HepG2 (cell line): ENCODE results near the gene NUBP2. TPM values are rescaled to one million over a fixed set of nuclear protein-coding genes. Genes with fewer than 3 reads are reported as not detected.
A peak's percentile ranks its signal among the peaks of the same experiment; 100 is the strongest.

ENCODE experiments used
- AKNA ChIP-seq: sonication (generic); formaldehyde crosslinking; IDR thresholded peaks from 2 replicates; pipeline ENCODE4 v1.4.0; 2020; ENCODE audit warnings: missing genetic modification reagents, borderline replicate concordance
- ELF4 ChIP-seq: sonication (generic); formaldehyde crosslinking; IDR thresholded peaks from 2 replicates; pipeline ENCODE4 v1.5.0; 2020; ENCODE audit warnings: missing genetic modification reagents, mild to moderate bottlenecking, moderate library complexity, borderline replicate concordance
- GABPA ChIP-seq, 2 experiments: IDR thresholded peaks; 2 replicates each; pipeline ENCODE4 v1.6.1; 2011 to 2016; ENCODE audit warnings: low read depth in 2 of 2, low read length in 1 of 2, missing biosample characterization in 1 of 2, missing genetic modification characterization in 1 of 2
- GTF2F1 ChIP-seq: fragments of 150-350 bp; IDR thresholded peaks from 2 replicates; pipeline ENCODE4 v1.6.1; 2014; ENCODE audit warnings: low read length
- NFAT5 ChIP-seq: sonication (generic); formaldehyde crosslinking; IDR thresholded peaks from 2 replicates; pipeline ENCODE4 v1.4.0; 2020; ENCODE audit warnings: missing genetic modification reagents
- TRIM24 ChIP-seq: sonication (generic); formaldehyde crosslinking; IDR thresholded peaks from 2 replicates; pipeline ENCODE4 v1.8.0; 2022; ENCODE audit warnings: mild to moderate bottlenecking, missing genetic modification reagents
- YY1 ChIP-seq: IDR thresholded peaks from 2 replicates; pipeline ENCODE4 v1.6.1; 2011; ENCODE audit warnings: low read length, low read depth, moderate library complexity, mild to moderate bottlenecking; ENCODE audit not compliant: insufficient read depth, insufficient replicate concordance
- ZBTB20 ChIP-seq: sonication (generic); formaldehyde crosslinking; IDR thresholded peaks from 2 replicates; pipeline ENCODE4 v1.8.1; 2023; ENCODE audit warnings: missing genetic modification reagents, low read depth, mild to moderate bottlenecking, borderline replicate concordance
- ZBTB42 ChIP-seq: sonication (generic); formaldehyde crosslinking; IDR thresholded peaks from 2 replicates; pipeline ENCODE4 v1.5.0; 2020; ENCODE audit warnings: mild to moderate bottlenecking, missing genetic modification reagents
- ZFP1 ChIP-seq: IDR thresholded peaks from 2 replicates; pipeline ENCODE4 v1.6.1; 2016
- ZNF33B ChIP-seq: sonication (generic); formaldehyde crosslinking; IDR thresholded peaks from 2 replicates; pipeline ENCODE4 v1.5.1; 2020; ENCODE audit warnings: mild to moderate bottlenecking, missing genetic modification reagents
- ZNF574 ChIP-seq: sonication (generic); formaldehyde crosslinking; IDR thresholded peaks from 2 replicates; pipeline ENCODE4 v1.4.0; 2020; ENCODE audit warnings: missing genetic modification reagents
- ZNF614 ChIP-seq: IDR thresholded peaks from 2 replicates; pipeline ENCODE4 v1.6.1; 2018; ENCODE audit warnings: missing biosample characterization, missing genetic modification reagents, inconsistent platforms, borderline replicate concordance
- polyA plus RNA-seq, 8 experiments: library from polyadenylated mRNA; depleted of rRNA in 3 of 8; stranded (reverse) in 7 of 8; unstranded in 1 of 8; fragments of >200 nt; fragmentation: Illumina TruSeq in 4 of 8; extraction: Trizol in 4 of 8; gene quantifications; 2 replicates each; pipeline versions ENCODE4 v1.2.1 to v1.2.3, GENCODE V29; 2011 to 2016; ENCODE audit warnings: low read depth in 4 of 8, missing spikeins in 1 of 8, mixed read lengths in 1 of 8; ENCODE audit not compliant: insufficient read depth in 1 of 8
- total RNA-seq, 5 experiments: library from RNA; depleted of rRNA; stranded (reverse); fragments of >200 nt; fragmentation: Illumina TruSeq; extraction: Trizol; gene quantifications; 2 replicates each; pipeline ENCODE4 v1.2.3, GENCODE V29; 2016; ENCODE audit warnings: low read depth in 1 of 5
- TF ChIP-seq, protein P1 (sequence below): sonication (generic); formaldehyde crosslinking; IDR thresholded peaks from 2 replicates; pipeline ENCODE4 v1.4.0; 2020; ENCODE audit warnings: missing genetic modification reagents

NUBP2 gene
- total and polyA plus RNA-seq, 2 of the 13 experiments (the other 11 are each of a cell fraction or from before 2014, with no cell fraction given): 25.7 to 61.5 TPM

DNA sequence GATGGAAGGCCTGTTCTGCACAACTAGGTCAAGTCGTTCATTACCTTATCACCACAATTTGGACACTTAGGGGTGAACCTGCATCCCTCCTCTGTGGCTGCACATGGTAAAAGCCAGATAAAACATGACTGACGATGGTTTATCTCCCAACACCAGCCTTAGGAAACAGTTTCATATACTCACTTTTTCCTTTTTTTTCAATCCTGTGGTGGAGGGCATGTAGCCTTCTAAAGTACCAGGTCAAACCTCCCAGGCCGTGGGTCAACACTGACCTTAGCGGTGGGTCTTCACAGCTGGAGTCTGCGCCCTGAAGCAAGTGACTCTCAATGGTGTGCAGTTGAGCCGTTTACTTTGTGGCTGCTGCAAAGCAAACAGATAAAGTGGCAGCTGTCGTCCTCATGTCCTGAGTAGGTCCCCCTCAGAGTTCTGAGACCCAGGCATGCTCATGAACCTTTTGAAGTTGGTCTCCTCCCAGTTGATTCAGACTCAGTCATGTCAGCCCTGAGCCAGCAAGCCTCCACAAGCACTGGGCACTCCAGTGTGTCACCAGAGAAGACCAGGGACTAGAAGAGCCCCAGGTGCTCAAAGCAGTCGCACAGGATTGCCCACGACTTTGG lies 50.2 kb downstream of the NUBP2 start (continued):
- TF ChIP-seq ZBTB20 (peak; percentile 73; the same call in 1 of the 2 replicates), ZFP1 (CRISPR knock-in tag) (peak; percentile 67; the same call in 1 of the 2 replicates), ELF4 (no peak), AKNA (CRISPR knock-in tag) (no peak), YY1 (peak; percentile 32), GTF2F1 (no peak), ZNF574 (CRISPR knock-in tag) (peak; percentile 55), ZNF33B (CRISPR knock-in tag) (no peak), NFAT5 (CRISPR knock-in tag) (no peak), ZBTB42 (CRISPR knock-in tag) (no peak), GABPA (IDR thresholded peaks at IDR 0.05; ENCODE audit: low read depth, low read length) (no peak), GABPA (CRISPR knock-in tag; IDR thresholded peaks at IDR 0.05; ENCODE audit: low read depth) (0 out of 2 replicates have a peak, but pooled peaks have one; percentile 20), ZNF614 (CRISPR knock-in tag) (peak; percentile 82), TRIM24 (CRISPR knock-in tag) (no peak)
- TF ChIP-seq, protein P1, sequence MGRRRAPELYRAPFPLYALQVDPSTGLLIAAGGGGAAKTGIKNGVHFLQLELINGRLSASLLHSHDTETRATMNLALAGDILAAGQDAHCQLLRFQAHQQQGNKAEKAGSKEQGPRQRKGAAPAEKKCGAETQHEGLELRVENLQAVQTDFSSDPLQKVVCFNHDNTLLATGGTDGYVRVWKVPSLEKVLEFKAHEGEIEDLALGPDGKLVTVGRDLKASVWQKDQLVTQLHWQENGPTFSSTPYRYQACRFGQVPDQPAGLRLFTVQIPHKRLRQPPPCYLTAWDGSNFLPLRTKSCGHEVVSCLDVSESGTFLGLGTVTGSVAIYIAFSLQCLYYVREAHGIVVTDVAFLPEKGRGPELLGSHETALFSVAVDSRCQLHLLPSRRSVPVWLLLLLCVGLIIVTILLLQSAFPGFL: no peak
